Measurements from ENCODE around the gene RASSF3. TPM values are rescaled to one million over a fixed set of nuclear protein-coding genes. Genes with fewer than 3 reads are reported as not detected.

The RASSF3 gene
- total RNA-seq, 4 donors from 2014 or later = 7.3 to 18.7 (median 11.2) TPM

GRCh38 chr12:64714551-64714968, 104.3 kb downstream of the RASSF3 start:
- Histone ChIP-seq H3K27ac (no peak overlapping the region), H3K4me3 (replicated peaks in 1 of 3) (no peak overlapping the region), H3K27me3 (no peaks in the 10 kb centered on the region), H3K4me1 (no peaks in the 10 kb centered on the region), H3K36me3 (peaks cover 19 to 43% of the 10 kb centered on the region in 2 donors), H3K9me3 (no peaks in the 10 kb centered on the region)
- DNase-seq = no peak
- TF ChIP-seq, protein P1, sequence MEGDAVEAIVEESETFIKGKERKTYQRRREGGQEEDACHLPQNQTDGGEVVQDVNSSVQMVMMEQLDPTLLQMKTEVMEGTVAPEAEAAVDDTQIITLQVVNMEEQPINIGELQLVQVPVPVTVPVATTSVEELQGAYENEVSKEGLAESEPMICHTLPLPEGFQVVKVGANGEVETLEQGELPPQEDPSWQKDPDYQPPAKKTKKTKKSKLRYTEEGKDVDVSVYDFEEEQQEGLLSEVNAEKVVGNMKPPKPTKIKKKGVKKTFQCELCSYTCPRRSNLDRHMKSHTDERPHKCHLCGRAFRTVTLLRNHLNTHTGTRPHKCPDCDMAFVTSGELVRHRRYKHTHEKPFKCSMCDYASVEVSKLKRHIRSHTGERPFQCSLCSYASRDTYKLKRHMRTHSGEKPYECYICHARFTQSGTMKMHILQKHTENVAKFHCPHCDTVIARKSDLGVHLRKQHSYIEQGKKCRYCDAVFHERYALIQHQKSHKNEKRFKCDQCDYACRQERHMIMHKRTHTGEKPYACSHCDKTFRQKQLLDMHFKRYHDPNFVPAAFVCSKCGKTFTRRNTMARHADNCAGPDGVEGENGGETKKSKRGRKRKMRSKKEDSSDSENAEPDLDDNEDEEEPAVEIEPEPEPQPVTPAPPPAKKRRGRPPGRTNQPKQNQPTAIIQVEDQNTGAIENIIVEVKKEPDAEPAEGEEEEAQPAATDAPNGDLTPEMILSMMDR (IDR thresholded peaks at IDR 0.05) = no peak
- TF ChIP-seq POLR2A (IDR thresholded peaks at IDR 0.05) = no peak
- 87 to 91% methylated on average over 5 of the region's 5 CpGs for WGBS, 2 donors
- intact Hi-C loops (cut with DNase I) = no loop called here

GRCh38 chr12:64716371-64716770, 106.1 kb downstream of the RASSF3 start:
- no peaks in the 10 kb centered on the region for H3K9me3 ChIP-seq
- H3K27ac ChIP-seq = no peak overlapping the region
- peaks cover 27 to 57% of the 10 kb centered on the region in 2 donors for H3K36me3 ChIP-seq
- 89 to 91% methylated on average over 4 of the region's 4 CpGs for WGBS, 2 donors
- H3K4me1 ChIP-seq = no peaks in the 10 kb centered on the region
- no peak for DNase-seq
- intact Hi-C loops (cut with DNase I) = no loop called here
- no peak overlapping the region for H3K4me3 ChIP-seq (replicated peaks in 1 of 3)
- no peak for TF ChIP-seq POLR2A (IDR thresholded peaks at IDR 0.05)
- TF ChIP-seq, protein P1 (IDR thresholded peaks at IDR 0.05) = no peak
- no peaks in the 10 kb centered on the region for H3K27me3 ChIP-seq

DNA sequence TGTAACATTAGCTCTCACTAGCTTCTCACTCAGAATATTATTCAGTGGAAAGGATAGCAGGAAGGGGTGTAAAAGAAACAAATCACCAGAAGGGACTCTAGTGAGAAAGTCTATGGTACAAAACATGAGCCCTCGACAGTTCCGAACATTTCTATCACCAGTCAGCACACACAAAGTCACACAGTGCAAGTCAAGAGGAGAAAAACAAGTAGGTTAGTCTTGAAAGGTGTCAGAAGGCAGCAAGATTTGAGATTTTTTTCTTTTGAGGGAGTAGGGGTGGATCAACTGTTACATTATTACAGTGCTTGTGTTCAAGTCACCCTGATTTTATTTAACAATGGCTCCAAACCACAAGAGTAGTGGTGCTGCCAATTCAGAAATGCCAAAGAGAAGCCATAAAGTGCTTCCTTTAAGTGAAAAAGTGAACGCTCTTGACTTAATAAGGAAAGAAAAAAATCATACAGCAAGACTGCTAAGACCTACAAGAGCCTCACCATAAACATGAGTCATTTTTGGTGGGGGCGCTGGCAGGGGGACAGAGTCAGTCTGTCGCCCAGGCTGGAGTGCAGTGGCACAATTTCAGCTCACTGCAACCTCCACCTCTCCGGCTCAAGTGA, 106.7 kb downstream of the RASSF3 start:
- H3K27me3 ChIP-seq = no peaks in the 10 kb centered on the region
- H3K27ac ChIP-seq = no peak overlapping the region
- no peak for DNase-seq
- H3K4me1 ChIP-seq = no peaks in the 10 kb centered on the region
- TF ChIP-seq POLR2A (IDR thresholded peaks at IDR 0.05) = no peak
- no peak overlapping the region for H3K4me3 ChIP-seq (replicated peaks in 1 of 3)
- no peaks in the 10 kb centered on the region for H3K9me3 ChIP-seq
- H3K36me3 ChIP-seq = peaks cover 33 to 61% of the 10 kb centered on the region in 2 donors
- 96% methylated on average over 6 of the region's 6 CpGs for WGBS, 2 donors
- intact Hi-C loops (cut with DNase I) = no loop called here

DNA sequence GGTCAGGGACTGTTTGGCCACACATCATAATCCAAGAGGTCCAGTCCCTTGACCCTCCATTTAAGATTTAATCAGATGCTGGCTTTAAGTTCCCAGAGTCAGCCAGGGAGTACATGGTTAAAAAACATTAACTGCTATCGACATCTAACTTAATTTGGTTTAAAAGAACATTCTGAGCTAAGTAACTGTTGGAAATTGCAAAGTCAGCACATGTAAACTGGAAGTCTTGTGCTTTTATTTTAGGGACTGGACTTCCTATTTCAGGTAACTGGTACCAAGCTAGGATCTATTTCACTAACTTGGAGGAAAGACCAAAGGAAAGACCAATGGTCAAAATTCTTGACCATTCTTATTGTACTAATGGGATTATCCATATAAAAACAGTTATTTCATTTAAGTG, 108.4 kb downstream of the RASSF3 start:
- intact Hi-C loops (cut with DNase I) = no loop called here
- DNase-seq = no peak
- Histone ChIP-seq H3K27me3 (no peaks in the 10 kb centered on the region), H3K36me3 (peaks cover 42 to 76% of the 10 kb centered on the region in 2 donors), H3K4me3 (replicated peaks in 1 of 3) (no peak overlapping the region), H3K4me1 (no peaks in the 10 kb centered on the region), H3K27ac (no peak overlapping the region), H3K9me3 (no peaks in the 10 kb centered on the region)
- 76 to 79% methylated on average over 1 of the region's 1 CpG for WGBS, 2 donors
- TF ChIP-seq POLR2A (IDR thresholded peaks at IDR 0.05) = no peak
- TF ChIP-seq, protein P1 (IDR thresholded peaks at IDR 0.05) = no peak

GRCh38 chr12:64720884-64721283, 110.6 kb downstream of the RASSF3 start:
- intact Hi-C loops (cut with DNase I) = no loop called here
- H3K27me3 ChIP-seq = no peaks in the 10 kb centered on the region
- no peaks in the 10 kb centered on the region for H3K4me1 ChIP-seq
- WGBS, 2 donors = 100% methylated on average over 1 of the region's 1 CpG
- H3K4me3 ChIP-seq (replicated peaks in 1 of 3) = no peak overlapping the region
- DNase-seq = no peak
- peaks cover 30 to 67% of the 10 kb centered on the region in 2 donors for H3K36me3 ChIP-seq
- H3K9me3 ChIP-seq = no peaks in the 10 kb centered on the region
- TF ChIP-seq POLR2A (IDR thresholded peaks at IDR 0.05) = no peak
- TF ChIP-seq, protein P1 (IDR thresholded peaks at IDR 0.05) = no peak
- no peak overlapping the region for H3K27ac ChIP-seq
